Activated T-helper 2 cell treated with anti-CD3 and anti-CD28 coated beads, Interferon-gamma antibody, Interleukin-2, Interleukin-4, amounts not matched to agents 10 μg/mL and 5 μg/mL and 100 μg/mL, durations not matched to agents 14 hours and 24 hours and 36 hours (primary cell): Measurements from ENCODE around the gene IFFO2. TPM values are rescaled to one million over a fixed set of nuclear protein-coding genes. Genes with fewer than 3 reads are reported as not detected.

Experiments used
- DNase-seq: peaks from one replicate; pipeline ENCODE4 v3.0.0; 2021; ENCODE audit warnings: low spot score
- H3K27ac Mint-ChIP-seq: one replicate; pipeline ENCODE4 v1.8.0; 2021; ENCODE audit warnings: mixed read lengths
- H3K27me3 Mint-ChIP-seq: one replicate; pipeline ENCODE4 v1.8.0; 2021; ENCODE audit warnings: low read depth, mixed read lengths
- H3K36me3 Mint-ChIP-seq: one replicate; pipeline ENCODE4 v1.8.0; 2021; ENCODE audit warnings: low read depth, mixed read lengths
- H3K4me1 Mint-ChIP-seq: one replicate; pipeline ENCODE4 v1.8.0; 2021; ENCODE audit warnings: low read depth, mixed read lengths
- H3K4me3 Mint-ChIP-seq: one replicate; pipeline ENCODE4 v1.8.0; 2021; ENCODE audit warnings: low read depth, mild to moderate bottlenecking, moderate library complexity, mixed read lengths
- H3K9me3 Mint-ChIP-seq: one replicate; pipeline ENCODE4 v1.8.0; 2021; ENCODE audit warnings: mixed read lengths
- intact Hi-C: fragments of 100-400 bp; cut with micrococcal nuclease; formaldehyde crosslinking; loops from one replicate; pipeline ENCODE4 v1.15.1; 2023
- total RNA-seq: library from RNA; stranded (reverse); gene quantifications from 2 replicates; pipeline ENCODE4 v1.2.3, GENCODE V29; 2022

IFFO2 gene
- total RNA-seq, 1 donor from 2014 or later = 48.5 TPM

DNA sequence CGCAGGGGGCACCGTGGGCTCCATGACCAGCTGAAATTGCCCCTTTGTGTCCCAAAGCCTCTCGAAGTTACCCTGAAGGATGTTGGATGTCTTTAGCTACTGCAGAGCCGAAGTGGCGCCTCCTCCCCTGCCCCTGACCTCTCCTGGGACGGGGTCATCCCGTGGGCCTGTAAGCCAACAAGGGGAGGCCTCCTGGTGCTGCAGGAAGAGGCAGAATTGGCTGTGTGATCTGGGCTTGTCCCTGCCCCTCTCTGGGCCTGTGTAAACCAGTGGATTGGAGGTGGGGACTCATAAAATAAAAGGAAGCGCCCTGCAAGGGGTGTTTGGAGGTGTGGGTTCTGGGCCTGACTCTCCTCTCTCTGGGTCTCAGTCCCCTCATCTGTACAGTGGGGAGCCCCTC, 94.9 kb downstream of the IFFO2 start:
- intact Hi-C loops = no loop called here
- DNase-seq = no peak
- no peaks in the 10 kb centered on the region for H3K36me3 Mint-ChIP-seq
- H3K4me1 Mint-ChIP-seq = no peaks in the 10 kb centered on the region
- H3K27ac Mint-ChIP-seq = no peak overlapping the region
- no peaks in the 10 kb centered on the region for H3K9me3 Mint-ChIP-seq
- peaks cover under 1% of the 10 kb centered on the region for H3K27me3 Mint-ChIP-seq
- no peak overlapping the region for H3K4me3 Mint-ChIP-seq

DNA sequence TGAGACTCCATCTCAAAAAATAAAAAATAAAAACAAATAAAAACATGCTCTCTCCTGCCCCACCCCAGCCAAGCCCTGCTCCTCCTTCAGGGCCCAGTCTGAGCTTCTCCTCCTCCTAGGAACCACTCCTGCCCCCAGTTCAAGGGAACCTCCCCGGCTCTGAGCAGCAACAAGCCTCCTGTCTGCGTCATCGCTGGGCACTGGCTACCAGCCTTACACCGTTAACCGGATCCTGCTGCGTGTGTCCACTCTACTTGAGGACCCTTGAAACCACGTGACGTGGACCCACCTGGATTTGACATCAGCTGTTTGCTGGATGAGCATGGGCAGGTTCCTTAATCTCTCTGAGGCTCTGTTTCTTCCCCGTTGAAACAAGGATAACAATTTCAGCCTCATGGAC, 95.4 kb downstream of the IFFO2 start:
- Mint-ChIP-seq H3K9me3 (no peaks in the 10 kb centered on the region), H3K36me3 (no peaks in the 10 kb centered on the region), H3K4me3 (no peak overlapping the region), H3K27ac (no peak overlapping the region), H3K27me3 (no peaks in the 10 kb centered on the region), H3K4me1 (no peaks in the 10 kb centered on the region)
- no peak for DNase-seq
- intact Hi-C loops = no loop called here

DNA sequence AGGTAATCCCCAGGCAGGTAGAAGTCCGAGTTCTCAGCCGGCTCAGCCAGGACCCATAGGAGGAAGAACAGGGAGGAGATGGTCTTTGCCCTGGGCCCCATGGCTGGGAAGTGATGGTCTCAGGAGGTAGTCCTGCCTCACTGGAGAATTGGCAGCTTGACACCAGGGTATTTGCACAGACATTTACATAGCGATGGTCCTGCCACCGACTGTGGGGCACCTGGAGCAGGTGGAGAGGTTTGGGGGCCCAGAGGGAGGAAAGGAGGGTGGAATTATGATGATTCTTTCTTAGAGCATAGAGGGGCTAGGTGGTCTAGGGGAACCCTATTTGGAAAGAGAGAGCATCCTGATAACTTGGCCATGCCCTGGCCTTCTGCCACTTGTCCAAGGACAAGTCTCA, 96.9 kb downstream of the IFFO2 start, which contains the start of gene TAS1R2:
Gene TAS1R2, minus strand, starts transcription at position 101 of the 400 bp plus-strand sequence. Its CDS starts 0 bp downstream, at position 101.
- no peaks in the 10 kb centered on the region for H3K9me3 Mint-ChIP-seq
- H3K4me3 Mint-ChIP-seq = no peak within 1 kb of the TSS
- H3K4me1 Mint-ChIP-seq = no peaks in the 10 kb centered on the region
- no peaks in the 10 kb centered on the region for H3K27me3 Mint-ChIP-seq
- no peak within 1 kb of the TSS for H3K27ac Mint-ChIP-seq
- intact Hi-C loops = no loop called here
- no peaks in the 10 kb centered on the region for H3K36me3 Mint-ChIP-seq
- no peak for DNase-seq

DNA sequence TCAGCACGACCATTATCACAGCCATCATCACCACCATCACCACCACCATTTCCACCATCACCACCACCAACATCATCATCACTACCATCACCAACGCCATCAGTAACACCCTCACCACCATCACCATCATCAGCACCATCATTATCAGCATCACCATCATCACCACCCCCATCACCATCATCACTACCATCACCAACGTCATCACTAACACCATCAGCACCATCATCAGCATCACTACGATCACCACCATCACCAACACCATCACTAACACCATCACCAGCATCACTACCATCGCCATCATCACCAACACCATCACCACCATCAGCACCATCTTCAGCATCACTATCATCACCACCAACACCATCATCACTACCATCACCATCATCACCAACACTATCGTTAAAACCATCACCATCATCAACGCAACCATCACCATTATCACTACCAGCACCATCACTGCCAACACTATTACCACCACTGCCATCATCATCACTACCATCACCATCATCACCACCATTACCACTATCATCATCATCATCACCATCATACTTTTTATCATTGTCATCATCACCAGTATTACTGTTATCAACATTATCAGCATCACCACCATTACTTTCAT, 98.3 kb downstream of the IFFO2 start:
- DNase-seq = no peak
- Mint-ChIP-seq H3K4me1 (no peaks in the 10 kb centered on the region), H3K9me3 (no peaks in the 10 kb centered on the region), H3K4me3 (no peak overlapping the region), H3K27me3 (no peaks in the 10 kb centered on the region), H3K36me3 (no peaks in the 10 kb centered on the region), H3K27ac (no peak overlapping the region)
- intact Hi-C loops = no loop called here

DNA sequence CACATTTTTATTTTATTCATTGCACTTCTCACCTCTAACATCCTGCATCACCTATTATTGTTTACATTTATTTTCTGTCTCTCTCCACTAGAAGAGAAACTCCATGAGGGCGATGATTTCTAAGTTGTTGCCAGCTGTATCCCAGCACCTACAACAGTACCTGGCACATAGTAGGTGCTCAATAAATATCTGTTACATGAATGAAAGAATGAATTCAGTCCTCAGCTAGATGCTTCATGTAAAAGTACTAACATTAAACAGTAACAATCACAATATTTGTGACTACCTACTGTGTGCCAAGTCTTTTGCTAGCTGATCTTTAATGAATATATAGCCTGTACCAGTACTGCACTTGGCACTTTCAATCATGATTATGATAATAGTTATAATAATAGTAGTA, 100.0 kb downstream of the IFFO2 start:
- H3K4me1 Mint-ChIP-seq = no peaks in the 10 kb centered on the region
- no peaks in the 10 kb centered on the region for H3K36me3 Mint-ChIP-seq
- H3K9me3 Mint-ChIP-seq = no peaks in the 10 kb centered on the region
- intact Hi-C loops = no loop called here
- H3K27ac Mint-ChIP-seq = no peak overlapping the region
- no peak for DNase-seq
- H3K27me3 Mint-ChIP-seq = no peaks in the 10 kb centered on the region
- H3K4me3 Mint-ChIP-seq = no peak overlapping the region

DNA sequence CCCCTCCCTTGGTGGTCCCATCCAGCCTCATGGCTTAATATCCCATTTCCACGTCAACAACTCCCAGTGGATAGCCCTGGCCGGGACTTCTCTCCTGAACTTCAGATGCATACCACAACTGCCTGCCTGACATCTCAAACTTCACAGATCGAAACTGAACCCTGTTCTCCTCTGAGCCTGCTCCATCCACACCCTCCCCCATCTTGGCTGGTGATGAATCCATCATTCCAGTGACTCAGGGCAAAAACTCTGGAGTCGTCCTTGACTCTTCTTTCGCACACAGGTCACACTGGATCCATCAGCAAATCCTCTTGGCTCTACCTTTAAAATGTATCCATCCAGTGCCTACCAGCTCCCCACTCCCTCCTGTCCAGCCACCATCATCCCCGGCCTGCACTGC, 100.9 kb downstream of the IFFO2 start:
- Mint-ChIP-seq H3K27me3 (no peaks in the 10 kb centered on the region), H3K4me3 (no peak overlapping the region), H3K27ac (no peak overlapping the region), H3K9me3 (no peaks in the 10 kb centered on the region), H3K4me1 (no peaks in the 10 kb centered on the region), H3K36me3 (no peaks in the 10 kb centered on the region)
- no peak for DNase-seq
- intact Hi-C loops = no loop called here

DNA sequence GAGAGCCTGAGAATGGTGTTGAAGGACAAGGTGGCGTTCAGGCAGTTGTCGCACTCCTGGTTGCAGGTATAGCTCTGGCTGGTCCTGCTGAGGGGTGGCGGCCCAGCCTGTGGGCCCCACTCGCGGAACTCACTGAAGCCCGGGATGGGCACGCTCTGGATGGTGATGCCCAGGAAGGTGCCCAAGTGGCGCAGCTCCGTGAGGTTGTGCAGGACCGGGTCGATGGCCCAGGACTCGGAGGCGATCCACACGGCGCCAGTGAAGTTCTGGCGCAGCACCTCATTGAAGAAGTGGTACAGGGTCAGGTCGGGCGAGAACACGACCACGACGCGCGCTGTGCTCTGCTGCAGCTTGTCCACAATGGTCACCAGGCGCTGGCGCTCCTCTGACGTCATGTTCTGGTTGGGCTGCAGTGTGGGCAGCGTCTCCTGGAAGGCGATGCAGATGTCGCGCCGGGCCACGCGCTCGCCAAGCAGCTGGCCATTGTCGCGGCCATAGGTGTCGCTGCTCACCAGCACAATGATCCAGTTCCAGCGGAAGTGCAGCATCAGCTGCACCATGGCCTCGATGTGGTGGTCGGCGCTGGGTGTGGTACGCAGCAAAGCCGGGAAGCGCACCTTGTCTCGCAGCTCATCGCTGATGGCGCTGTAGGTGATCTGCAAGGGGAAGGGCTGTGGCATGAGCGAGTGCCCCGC, 102.0 kb downstream of the IFFO2 start:
- Mint-ChIP-seq H3K27me3 (no peaks in the 10 kb centered on the region), H3K4me1 (no peaks in the 10 kb centered on the region), H3K4me3 (no peak overlapping the region), H3K9me3 (no peaks in the 10 kb centered on the region), H3K27ac (no peak overlapping the region), H3K36me3 (no peaks in the 10 kb centered on the region)
- intact Hi-C loops = no loop called here
- no peak for DNase-seq

Other genes starting within 250 kb of the IFFO2 start
- not detected in 2 replicates for gene TAS1R2, start 97.0 kb downstream of the IFFO2 start, total RNA-seq
- 4.4 and 5.0 TPM in 2 replicates for gene ALDH4A1, start 54.1 kb downstream of the IFFO2 start, total RNA-seq